BLaER1 (cell line): ENCODE results near the gene SMURF2.
A peak's percentile ranks its signal among the peaks of the same experiment; 100 is the strongest.
"Not testable (repeated sequence)": the region's sequence is repeated elsewhere in the genome, so short reads cannot be mapped to it uniquely, and the experiment has no call there.

ENCODE experiments used
- H3K27ac ChIP-seq: shearing (Covaris generic); formaldehyde crosslinking; 2 replicates; pipeline ENCODE4 v1.8.1; 2022
- H3K27me3 ChIP-seq: shearing (Covaris generic); formaldehyde crosslinking; 2 replicates; pipeline ENCODE4 v1.8.1; 2022
- H3K36me3 ChIP-seq: shearing (Covaris generic); formaldehyde crosslinking; 2 replicates; pipeline ENCODE4 v1.8.1; 2022
- H3K4me1 ChIP-seq: shearing (Covaris generic); formaldehyde crosslinking; 2 replicates; pipeline ENCODE4 v1.8.1; 2022
- H3K4me2 ChIP-seq: shearing (Covaris generic); formaldehyde crosslinking; 2 replicates; pipeline ENCODE4 v1.8.1; 2022
- H3K4me3 ChIP-seq: shearing (Covaris generic); formaldehyde crosslinking; 2 replicates; pipeline ENCODE4 v1.8.1; 2022
- H3K9ac ChIP-seq: shearing (Covaris generic); formaldehyde crosslinking; 2 replicates; pipeline ENCODE4 v1.8.1; 2022
- H3K9me3 ChIP-seq: shearing (Covaris generic); formaldehyde crosslinking; 2 replicates; pipeline ENCODE4 v1.8.1; 2022
- H4K20me1 ChIP-seq: shearing (Covaris generic); formaldehyde crosslinking; 2 replicates; pipeline ENCODE4 v1.8.1; 2022
- Cebpa-rat ChIP-seq: shearing (Covaris generic); IDR thresholded peaks from 2 replicates; pipeline ENCODE4 v1.8.1; 2022

The SMURF2 gene

DNA sequence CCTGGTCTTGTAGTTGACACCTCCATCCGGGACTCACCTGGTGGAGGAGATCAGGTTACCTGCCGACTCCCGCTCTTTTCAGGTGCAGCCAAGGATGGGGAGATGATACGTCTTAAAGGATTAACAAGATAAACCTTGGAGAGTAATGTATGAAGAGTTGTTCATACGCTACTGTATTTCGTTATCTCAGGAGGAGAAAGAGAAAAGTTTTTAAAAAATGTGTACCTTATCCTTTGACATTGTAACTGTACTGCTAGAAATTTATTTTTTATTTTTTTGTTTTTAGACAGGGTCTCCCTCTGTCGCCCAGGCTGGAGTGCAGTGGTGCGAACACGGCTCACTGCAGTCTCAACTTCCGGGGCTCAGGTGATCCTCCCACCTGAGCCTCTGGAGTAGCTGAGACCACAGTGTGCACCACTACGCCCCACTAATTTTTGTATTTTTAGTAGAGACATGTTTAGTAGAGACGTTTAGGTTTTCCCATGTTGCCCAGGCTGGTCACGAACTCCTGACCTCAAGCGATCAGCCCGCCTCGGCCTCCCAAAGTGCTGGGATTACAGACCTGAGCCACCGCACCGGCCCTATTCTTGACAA lies 764 bp upstream of the SMURF2 start:
- H3K36me3 ChIP-seq = 0 out of 2 replicates have a peak, but pooled peaks cover 3% of the 10 kb centered on the region
- peaks cover 36% of the 10 kb centered on the region for H4K20me1 ChIP-seq
- TF ChIP-seq Cebpa-rat = no peak
- peak overlapping the region; percentile 82 for H3K4me3 ChIP-seq
- H3K9me3 ChIP-seq = no peaks in the 10 kb centered on the region
- no peaks in the 10 kb centered on the region for H3K27me3 ChIP-seq
- H3K4me1 ChIP-seq = peaks cover 19% of the 10 kb centered on the region
- no peak overlapping the region for H3K27ac ChIP-seq
- H3K9ac ChIP-seq = peak overlapping the region; percentile 72
- peak overlapping the region; percentile 95 for H3K4me2 ChIP-seq

DNA sequence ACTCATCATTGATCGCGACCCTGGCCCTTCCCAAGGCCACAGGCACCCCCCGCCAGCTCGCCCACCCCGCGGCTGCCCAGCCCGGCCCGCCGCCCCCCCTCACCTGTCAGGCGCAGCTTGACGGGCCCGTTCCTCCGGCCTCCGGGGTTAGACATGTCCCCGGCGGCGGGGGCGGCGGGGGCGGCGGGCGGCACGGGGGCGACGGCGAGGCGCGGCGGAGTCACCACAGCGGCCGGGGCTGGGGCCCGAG lies 456 bp downstream of the SMURF2 start:
- Histone ChIP-seq H3K36me3 (peaks cover 13% of the 10 kb centered on the region; the same call in 1 of the 2 replicates), H3K4me3 (peak overlapping the region; percentile 82), H3K9ac (peak overlapping the region; percentile 92), H4K20me1 (peaks cover 48% of the 10 kb centered on the region), H3K4me2 (peak overlapping the region; percentile 88), H3K4me1 (peaks cover 19% of the 10 kb centered on the region), H3K27ac (peak overlapping the region; percentile 95), H3K27me3 (no peaks in the 10 kb centered on the region), H3K9me3 (peaks cover 2% of the 10 kb centered on the region)
- TF ChIP-seq Cebpa-rat = no peak

DNA sequence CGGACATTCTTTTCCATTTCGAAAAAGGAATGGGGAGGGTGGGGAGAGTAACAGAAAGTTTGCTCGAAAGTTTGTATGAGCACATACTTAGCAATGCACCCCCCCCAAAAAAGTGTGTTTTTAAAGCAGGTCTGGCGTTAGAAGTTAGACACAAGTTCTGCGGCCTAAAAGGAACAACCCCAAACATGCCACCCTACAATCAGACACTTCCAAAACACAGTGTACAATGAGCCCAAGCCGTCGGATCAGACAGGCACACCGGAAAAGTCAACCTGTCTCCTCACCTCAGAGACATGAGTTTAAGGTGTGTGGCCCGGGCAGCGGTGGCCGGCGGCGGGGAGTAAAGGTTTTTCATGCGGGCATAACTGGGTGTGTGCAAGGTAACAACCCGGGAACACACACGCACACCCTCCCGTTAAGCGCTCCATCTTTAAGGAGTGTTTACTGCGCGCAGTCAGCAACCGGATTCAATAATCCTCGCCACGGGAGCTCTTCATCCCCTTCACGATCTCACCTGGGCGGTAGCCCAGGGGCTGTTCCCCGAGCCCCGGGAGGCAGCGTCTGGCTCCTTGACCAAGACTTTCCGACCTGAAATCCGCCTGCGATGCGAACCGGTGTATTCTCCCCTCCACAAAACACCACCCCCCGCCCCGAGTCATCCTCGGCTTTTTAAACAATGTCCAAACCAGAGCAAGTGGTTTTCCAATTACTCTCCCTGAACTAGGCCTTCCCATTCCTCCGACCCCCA lies 955 bp downstream of the SMURF2 start:
- H3K4me1 ChIP-seq = peaks cover 19% of the 10 kb centered on the region
- peaks cover 53% of the 10 kb centered on the region for H4K20me1 ChIP-seq
- not testable (repeated sequence) for H3K9me3 ChIP-seq, H3K27me3 ChIP-seq
- H3K9ac ChIP-seq = peak overlapping the region; percentile 92
- H3K27ac ChIP-seq = peak overlapping the region; percentile 95
- H3K4me3 ChIP-seq = peak overlapping the region; percentile 82
- H3K4me2 ChIP-seq = peak overlapping the region; percentile 88
- H3K36me3 ChIP-seq = peaks cover 13% of the 10 kb centered on the region; the same call in 1 of the 2 replicates

DNA sequence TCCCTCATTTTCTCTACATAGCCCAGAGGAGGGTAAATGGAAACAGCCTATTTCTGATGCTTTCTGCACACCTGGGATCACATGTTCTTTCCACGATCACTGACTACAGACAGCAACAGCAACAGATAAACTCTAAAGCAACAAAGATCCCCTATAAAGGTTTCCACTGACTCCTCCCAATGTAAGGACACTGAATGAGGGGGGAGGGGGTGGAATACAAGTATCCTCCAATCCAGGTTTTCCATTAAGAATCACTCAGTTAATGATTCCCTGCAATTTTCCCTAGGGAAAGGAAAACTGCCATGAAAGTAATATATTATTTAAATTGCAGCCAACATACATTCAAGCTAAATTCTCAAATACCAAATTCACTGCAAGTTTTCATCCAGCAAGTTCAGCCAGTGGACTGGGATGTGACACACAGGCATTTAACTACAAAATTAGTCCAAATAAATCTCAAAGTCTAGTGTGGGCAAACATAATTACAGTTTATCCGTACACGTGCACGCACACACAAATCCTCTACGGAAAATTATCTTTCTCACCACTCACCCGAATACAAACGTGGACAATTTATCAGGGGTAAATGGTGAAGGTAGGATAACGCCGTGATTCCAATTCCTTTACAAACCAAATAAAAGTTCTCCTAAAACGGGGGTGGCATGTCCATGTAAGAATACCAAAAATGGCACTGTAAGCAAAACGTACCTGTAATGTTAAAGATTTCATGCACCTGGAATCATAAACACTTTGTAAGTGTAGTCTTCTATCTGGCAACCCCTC lies 1.7 kb downstream of the SMURF2 start:
- not testable (repeated sequence) for H3K27me3 ChIP-seq, H3K27ac ChIP-seq
- peaks cover 18% of the 10 kb centered on the region; the same call in 1 of the 2 replicates for H3K36me3 ChIP-seq
- H3K9me3 ChIP-seq = peaks cover 15% of the 10 kb centered on the region
- H4K20me1 ChIP-seq = peaks cover 58% of the 10 kb centered on the region
- H3K4me1 ChIP-seq = peaks cover 19% of the 10 kb centered on the region
- peak overlapping the region; percentile 88 for H3K4me2 ChIP-seq
- peak overlapping the region; percentile 92 for H3K9ac ChIP-seq
- H3K4me3 ChIP-seq = peak overlapping the region; percentile 82

DNA sequence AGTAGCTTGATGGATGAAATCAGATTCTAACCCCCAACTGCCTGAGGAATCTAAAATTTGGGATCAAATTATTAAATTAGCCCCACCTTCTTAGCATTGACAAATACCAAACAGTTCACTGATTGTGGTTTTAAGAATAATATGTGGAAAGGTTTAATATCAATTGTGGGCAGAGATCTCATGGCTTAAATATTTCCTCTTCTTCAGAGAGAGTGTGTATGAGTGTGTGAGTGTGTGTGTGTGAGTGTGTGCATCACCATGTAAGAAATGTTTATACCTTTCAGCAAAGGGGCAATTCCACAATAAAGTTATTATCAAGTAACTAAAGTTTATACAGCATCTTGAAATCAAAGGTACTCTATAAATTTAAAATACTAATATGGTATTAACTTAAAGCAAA lies 3.2 kb downstream of the SMURF2 start:
- no peak overlapping the region for H3K27ac ChIP-seq

DNA sequence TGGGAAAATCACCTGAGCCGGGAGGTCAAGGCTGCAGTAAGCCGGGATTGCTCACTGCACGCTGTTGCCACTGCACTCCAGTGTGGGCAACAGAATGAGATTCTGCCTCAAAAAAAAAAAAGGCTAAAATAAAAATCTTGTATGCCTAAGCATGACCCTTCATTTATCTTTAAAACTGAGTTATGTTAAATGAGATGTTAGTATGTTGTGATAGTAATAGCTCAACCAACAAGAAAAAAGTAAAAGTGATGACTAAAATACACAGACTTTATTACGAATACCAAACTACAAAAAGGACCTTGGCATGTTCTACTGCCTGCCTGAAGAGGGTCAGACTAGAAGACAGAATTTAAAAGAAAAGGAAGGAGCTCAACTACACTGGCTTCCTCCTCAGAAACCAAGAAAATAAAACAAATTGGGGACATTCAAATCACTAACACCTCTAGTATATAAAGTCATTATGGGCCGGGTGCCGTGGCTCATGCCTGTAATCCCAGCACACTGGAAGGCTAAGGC lies 4.4 kb downstream of the SMURF2 start:
- Histone ChIP-seq H3K36me3 (peaks cover 19% of the 10 kb centered on the region; the same call in 1 of the 2 replicates), H3K4me3 (no peak overlapping the region), H3K4me2 (no peak overlapping the region), H3K27me3 (no peaks in the 10 kb centered on the region), H3K9me3 (peaks cover 17% of the 10 kb centered on the region), H3K4me1 (peaks cover 13% of the 10 kb centered on the region), H4K20me1 (peaks cover 83% of the 10 kb centered on the region), H3K9ac (no peak overlapping the region), H3K27ac (no peak overlapping the region)
- no peak for TF ChIP-seq Cebpa-rat

More for the DNA sequence above, 3.2 kb downstream of the SMURF2 start:
- no peaks in the 10 kb centered on the region for H3K27me3 ChIP-seq
- H3K4me1 ChIP-seq = peaks cover 19% of the 10 kb centered on the region
- H4K20me1 ChIP-seq = peaks cover 71% of the 10 kb centered on the region
- no peak overlapping the region for H3K4me3 ChIP-seq
- no peak overlapping the region for H3K4me2 ChIP-seq
- peaks cover 17% of the 10 kb centered on the region for H3K9me3 ChIP-seq
- TF ChIP-seq Cebpa-rat = no peak
- H3K36me3 ChIP-seq = peaks cover 19% of the 10 kb centered on the region; the same call in 1 of the 2 replicates
- H3K9ac ChIP-seq = no peak overlapping the region

DNA sequence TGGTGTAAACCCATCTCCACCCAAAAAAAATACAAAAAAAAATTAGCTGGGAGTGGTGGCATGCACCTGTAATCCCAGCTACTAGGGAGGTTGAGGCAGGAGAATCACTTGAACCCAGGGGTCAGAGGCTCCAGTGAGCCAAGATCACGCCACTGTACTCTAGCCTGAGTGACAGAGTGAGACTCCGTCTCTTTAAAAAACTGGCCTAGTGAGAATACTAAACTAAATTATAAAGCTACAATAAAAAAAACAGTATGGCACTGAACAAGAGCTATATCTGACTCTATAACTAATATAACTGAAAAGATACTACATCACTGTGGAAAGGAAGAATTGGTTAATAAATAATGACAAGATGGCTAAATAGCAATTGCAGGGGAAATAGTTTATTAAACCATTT lies 6.4 kb downstream of the SMURF2 start:
- Histone ChIP-seq H3K4me3 (no peak overlapping the region), H3K27me3 (no peaks in the 10 kb centered on the region), H3K36me3 (peaks cover 19% of the 10 kb centered on the region; the same call in 1 of the 2 replicates), H3K9ac (no peak overlapping the region), H4K20me1 (peaks cover 95% of the 10 kb centered on the region), H3K27ac (no peak overlapping the region), H3K4me2 (no peak overlapping the region), H3K9me3 (peaks cover 17% of the 10 kb centered on the region), H3K4me1 (peaks cover 8% of the 10 kb centered on the region)
- TF ChIP-seq Cebpa-rat = no peak

DNA sequence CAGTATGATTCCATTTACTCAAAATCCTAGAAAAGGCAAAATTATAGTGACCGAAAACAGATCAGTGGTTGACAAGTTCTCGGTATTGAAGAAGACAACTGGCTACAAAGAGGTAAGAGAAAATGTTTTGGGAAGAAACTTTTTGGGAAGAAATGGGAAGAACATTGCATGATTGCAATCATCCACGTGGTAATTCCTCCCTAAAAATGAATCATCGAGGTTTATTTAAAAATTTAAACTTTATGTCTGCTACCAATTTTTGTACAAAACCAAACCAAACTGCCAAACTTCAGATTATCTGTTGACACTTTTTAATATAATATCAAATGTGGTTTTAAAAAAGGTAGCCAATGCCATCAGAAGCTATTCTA lies 8.1 kb downstream of the SMURF2 start:
- H3K9me3 ChIP-seq = peaks cover 17% of the 10 kb centered on the region
- peaks cover 95% of the 10 kb centered on the region for H4K20me1 ChIP-seq
- H3K4me3 ChIP-seq = no peak overlapping the region
- H3K36me3 ChIP-seq = peaks cover 19% of the 10 kb centered on the region; the same call in 1 of the 2 replicates
- no peak for TF ChIP-seq Cebpa-rat
- no peak overlapping the region for H3K27ac ChIP-seq
- H3K4me2 ChIP-seq = no peak overlapping the region
- no peaks in the 10 kb centered on the region for H3K27me3 ChIP-seq
- H3K4me1 ChIP-seq = no peaks in the 10 kb centered on the region; the same call in 1 of the 2 replicates
- H3K9ac ChIP-seq = no peak overlapping the region

DNA sequence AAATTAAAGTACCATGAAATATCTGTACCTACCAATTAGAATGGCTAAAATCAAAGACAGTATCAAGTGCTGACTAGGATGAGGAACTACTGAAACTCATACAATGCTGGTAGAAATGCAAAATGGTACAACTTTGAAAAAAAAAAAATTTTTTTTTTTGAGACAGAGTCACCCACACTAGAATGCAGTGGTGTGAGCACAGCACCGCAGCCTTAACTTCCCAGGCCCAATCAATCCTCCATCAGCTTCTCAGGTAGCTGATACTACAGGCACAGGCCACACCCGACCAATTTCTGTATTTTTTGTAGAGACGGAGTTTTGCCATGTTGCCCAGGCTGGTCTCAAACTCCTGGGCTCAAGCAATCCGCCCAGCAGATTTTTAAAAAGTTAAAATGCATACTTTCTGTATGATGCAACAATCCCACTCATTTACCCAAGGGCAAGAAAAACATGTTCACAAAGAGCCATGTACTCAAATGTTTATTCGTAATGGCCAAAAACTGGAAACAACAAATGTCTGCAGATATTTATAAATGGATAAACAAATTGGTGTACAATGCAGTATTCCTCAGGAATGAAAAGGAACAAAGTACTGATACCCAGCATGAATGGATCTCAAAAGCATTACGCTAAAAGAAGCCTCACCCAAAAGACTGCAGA lies 8.7 kb downstream of the SMURF2 start:
- Histone ChIP-seq H3K4me2 (no peak overlapping the region), H3K4me3 (no peak overlapping the region), H3K4me1 (no peaks in the 10 kb centered on the region; the same call in 1 of the 2 replicates), H3K36me3 (peaks cover 19% of the 10 kb centered on the region; the same call in 1 of the 2 replicates), H3K9ac (no peak overlapping the region), H4K20me1 (peaks cover 95% of the 10 kb centered on the region), H3K9me3 (peaks cover 17% of the 10 kb centered on the region), H3K27ac (no peak overlapping the region), H3K27me3 (no peaks in the 10 kb centered on the region)
- no peak for TF ChIP-seq Cebpa-rat
